ENCODE measurements around the gene CHST11.

CHST11 gene

GRCh38 chr12:104490186-104490585, 33.4 kb downstream of the CHST11 start:
- peaks cover 31 to 88% (median 74%) of the 10 kb centered on the region in 4 experiments for H3K4me1 ChIP-seq (ENCODE audit: control extremely low read depth in 1 of 4, control insufficient read depth in 4 of 4, insufficient read depth in 4 of 4, low read length in 3 of 4)
- peaks cover 2 to 52% (median 12%) of the 10 kb centered on the region in 4 experiments for H3K36me3 ChIP-seq (ENCODE audit: control insufficient read depth in 4 of 4, insufficient read depth in 4 of 4, low read length in 3 of 4)
- H3K27me3 ChIP-seq (replicated peaks in 2 of 5; ENCODE audit: control insufficient read depth in 4 of 5, insufficient read depth in 5 of 5, low read length in 4 of 5), result no peaks in the 10 kb centered on the region
- H3K9me3 ChIP-seq (ENCODE audit: control extremely low read depth in 1 of 5, control insufficient read depth in 4 of 5, insufficient read depth in 2 of 5, low read depth in 1 of 5, low read length in 4 of 5), result no peaks in the 10 kb centered on the region
- WGBS (ENCODE audit: insufficient coverage), result no CpG with 5 or more reads among the region's 4 CpGs
- DNase-seq, result peak in 2 of 3 donors; percentile 84 to 89
- peak overlapping the region in 1 of 2 experiments; percentile 11 for H3K27ac ChIP-seq (ENCODE audit: insufficient read depth in 1 of 2, low read depth in 1 of 2, low read length in 2 of 2, poor library complexity in 1 of 2, severe bottlenecking in 2 of 2)
- H3K4me3 ChIP-seq (ENCODE audit: control insufficient read depth in 1 of 7, extremely low read depth in 1 of 7, insufficient read depth in 4 of 7, low read depth in 2 of 7, low read length in 6 of 7), result peak overlapping the region in 1 of 7 experiments; percentile 3
- POLR2A ChIA-PET, result interaction anchor here (0.6 to 0.7 kb wide), 2 partner anchors 27 to 62 kb away, joined by 3 read pairs; no protein-coding TSS in a partner anchor
- CTCF ChIA-PET, result interaction anchor here (1.9 kb wide), 1 partner anchor 12 kb away, joined by 4 read pairs; no protein-coding TSS in a partner anchor

- CTCF ChIA-PET, result interaction anchor here (1.9 kb wide), 1 partner anchor 13 kb away, joined by 4 read pairs; no protein-coding TSS in a partner anchor
- peak overlapping the region in 1 of 2 experiments; percentile 15 for H3K27ac ChIP-seq (ENCODE audit: insufficient read depth in 1 of 2, low read depth in 1 of 2, low read length in 2 of 2, poor library complexity in 1 of 2, severe bottlenecking in 2 of 2)
- no peaks in the 10 kb centered on the region for H3K27me3 ChIP-seq (replicated peaks in 2 of 5; ENCODE audit: control insufficient read depth in 4 of 5, insufficient read depth in 5 of 5, low read length in 4 of 5)
- no peak for DNase-seq
- 86% methylated on average over 1 of the region's 3 CpGs for WGBS (ENCODE audit: insufficient coverage)
- POLR2A ChIA-PET, result interaction anchor here (0.6 to 0.7 kb wide), 2 partner anchors 26 to 61 kb away, joined by 3 read pairs; no protein-coding TSS in a partner anchor
- no peaks in the 10 kb centered on the region for H3K9me3 ChIP-seq (ENCODE audit: control extremely low read depth in 1 of 5, control insufficient read depth in 4 of 5, insufficient read depth in 2 of 5, low read depth in 1 of 5, low read length in 4 of 5)
- peaks cover 27 to 85% (median 68%) of the 10 kb centered on the region in 4 experiments for H3K4me1 ChIP-seq (ENCODE audit: control extremely low read depth in 1 of 4, control insufficient read depth in 4 of 4, insufficient read depth in 4 of 4, low read length in 3 of 4)
- peaks cover 2 to 53% (median 15%) of the 10 kb centered on the region in 4 experiments for H3K36me3 ChIP-seq (ENCODE audit: control insufficient read depth in 4 of 4, insufficient read depth in 4 of 4, low read length in 3 of 4)
- H3K4me3 ChIP-seq (ENCODE audit: control insufficient read depth in 1 of 7, extremely low read depth in 1 of 7, insufficient read depth in 4 of 7, low read depth in 2 of 7, low read length in 6 of 7), result no peak overlapping the region
Measured at GRCh38 chr12:104490850-104491249, 34.1 kb downstream of the CHST11 start.

GRCh38 chr12:104493496-104493895, 36.7 kb downstream of the CHST11 start:
- Histone ChIP-seq H3K4me1 (ENCODE audit: control extremely low read depth in 1 of 4, control insufficient read depth in 4 of 4, insufficient read depth in 4 of 4, low read length in 3 of 4) (peaks cover 10 to 83% (median 62%) of the 10 kb centered on the region in 4 experiments), H3K9me3 (ENCODE audit: control extremely low read depth in 1 of 5, control insufficient read depth in 4 of 5, insufficient read depth in 2 of 5, low read depth in 1 of 5, low read length in 4 of 5) (no peaks in the 10 kb centered on the region), H3K36me3 (ENCODE audit: control insufficient read depth in 4 of 4, insufficient read depth in 4 of 4, low read length in 3 of 4) (peaks cover 2 to 44% (median 18%) of the 10 kb centered on the region in 4 experiments), H3K4me3 (ENCODE audit: control insufficient read depth in 1 of 7, extremely low read depth in 1 of 7, insufficient read depth in 4 of 7, low read depth in 2 of 7, low read length in 6 of 7) (no peak overlapping the region), H3K27ac (ENCODE audit: insufficient read depth in 1 of 2, low read depth in 1 of 2, low read length in 2 of 2, poor library complexity in 1 of 2, severe bottlenecking in 2 of 2) (no peak overlapping the region), H3K27me3 (replicated peaks in 2 of 5; ENCODE audit: control insufficient read depth in 4 of 5, insufficient read depth in 5 of 5, low read length in 4 of 5) (no peaks in the 10 kb centered on the region)
- ChIA-PET POLR2A (interaction anchor here (0.6 to 1.0 kb wide), 2 partner anchors 111 to 614 kb away, joined by 4 to 7 read pairs; no protein-coding TSS in a partner anchor), CTCF (interaction anchor here (0.7 to 1.0 kb wide), 3 partner anchors 11 to 22 kb away, joined by 3 to 4 read pairs (median 3); no protein-coding TSS in a partner anchor)
- WGBS (ENCODE audit: insufficient coverage), result 97% methylated on average over 5 of the region's 7 CpGs
- DNase-seq, result no peak

GRCh38 chr12:104494137-104494792, 37.5 kb downstream of the CHST11 start:
- Histone ChIP-seq H3K9me3 (ENCODE audit: control extremely low read depth in 1 of 5, control insufficient read depth in 4 of 5, insufficient read depth in 2 of 5, low read depth in 1 of 5, low read length in 4 of 5) (no peaks in the 10 kb centered on the region), H3K27me3 (replicated peaks in 2 of 5; ENCODE audit: control insufficient read depth in 4 of 5, insufficient read depth in 5 of 5, low read length in 4 of 5) (no peaks in the 10 kb centered on the region), H3K4me3 (ENCODE audit: control insufficient read depth in 1 of 7, extremely low read depth in 1 of 7, insufficient read depth in 4 of 7, low read depth in 2 of 7, low read length in 6 of 7) (no peak overlapping the region), H3K27ac (ENCODE audit: insufficient read depth in 1 of 2, low read depth in 1 of 2, low read length in 2 of 2, poor library complexity in 1 of 2, severe bottlenecking in 2 of 2) (peak overlapping the region in 1 of 2 experiments; percentile 63), H3K36me3 (ENCODE audit: control insufficient read depth in 4 of 4, insufficient read depth in 4 of 4, low read length in 3 of 4) (peaks cover 2 to 47% (median 18%) of the 10 kb centered on the region in 4 experiments), H3K4me1 (ENCODE audit: control extremely low read depth in 1 of 4, control insufficient read depth in 4 of 4, insufficient read depth in 4 of 4, low read length in 3 of 4) (peaks cover 15 to 83% (median 63%) of the 10 kb centered on the region in 4 experiments)
- ChIA-PET POLR2A (interaction anchor here (1.0 kb wide), 1 partner anchor 33 kb away, joined by 3 read pairs; no protein-coding TSS in a partner anchor), CTCF (interaction anchor here (0.7 to 0.9 kb wide), 2 partner anchors 11 to 14 kb away, joined by 3 read pairs; no protein-coding TSS in a partner anchor)
- no peak for DNase-seq
- WGBS (ENCODE audit: insufficient coverage), result 89% methylated on average over 8 of the region's 13 CpGs

- H3K9me3 ChIP-seq (ENCODE audit: control extremely low read depth in 1 of 5, control insufficient read depth in 4 of 5, insufficient read depth in 2 of 5, low read depth in 1 of 5, low read length in 4 of 5), result no peaks in the 10 kb centered on the region
- 59% methylated on average over 3 of the region's 5 CpGs for WGBS (ENCODE audit: insufficient coverage)
- ChIA-PET CTCF (interaction anchor here (0.9 kb wide), 1 partner anchor 11 kb away, joined by 3 read pairs; no protein-coding TSS in a partner anchor), POLR2A (interaction anchor here (1.0 kb wide), 1 partner anchor 34 kb away, joined by 3 read pairs; no protein-coding TSS in a partner anchor)
- DNase-seq, result peak in 2 of 3 donors; percentile 64 to 65
- H3K4me3 ChIP-seq (ENCODE audit: control insufficient read depth in 1 of 7, extremely low read depth in 1 of 7, insufficient read depth in 4 of 7, low read depth in 2 of 7, low read length in 6 of 7), result peak overlapping the region in 1 of 7 experiments; percentile 46
- H3K4me1 ChIP-seq (ENCODE audit: control extremely low read depth in 1 of 4, control insufficient read depth in 4 of 4, insufficient read depth in 4 of 4, low read length in 3 of 4), result peaks cover 19 to 84% (median 65%) of the 10 kb centered on the region in 4 experiments
- H3K27me3 ChIP-seq (replicated peaks in 2 of 5; ENCODE audit: control insufficient read depth in 4 of 5, insufficient read depth in 5 of 5, low read length in 4 of 5), result no peaks in the 10 kb centered on the region
- peak overlapping the region in 1 of 2 experiments; percentile 63 for H3K27ac ChIP-seq (ENCODE audit: insufficient read depth in 1 of 2, low read depth in 1 of 2, low read length in 2 of 2, poor library complexity in 1 of 2, severe bottlenecking in 2 of 2)
- peaks cover 2 to 49% (median 18%) of the 10 kb centered on the region in 4 experiments for H3K36me3 ChIP-seq (ENCODE audit: control insufficient read depth in 4 of 4, insufficient read depth in 4 of 4, low read length in 3 of 4)
Measured at GRCh38 chr12:104494793-104495158, 38.0 kb downstream of the CHST11 start.

- Histone ChIP-seq H3K9me3 (ENCODE audit: control extremely low read depth in 1 of 5, control insufficient read depth in 4 of 5, insufficient read depth in 2 of 5, low read depth in 1 of 5, low read length in 4 of 5) (no peaks in the 10 kb centered on the region), H3K27me3 (replicated peaks in 2 of 5; ENCODE audit: control insufficient read depth in 4 of 5, insufficient read depth in 5 of 5, low read length in 4 of 5) (no peaks in the 10 kb centered on the region), H3K4me1 (ENCODE audit: control extremely low read depth in 1 of 4, control insufficient read depth in 4 of 4, insufficient read depth in 4 of 4, low read length in 3 of 4) (peaks cover 15 to 84% (median 64%) of the 10 kb centered on the region in 4 experiments), H3K27ac (ENCODE audit: insufficient read depth in 1 of 2, low read depth in 1 of 2, low read length in 2 of 2, poor library complexity in 1 of 2, severe bottlenecking in 2 of 2) (no peak overlapping the region), H3K4me3 (ENCODE audit: control insufficient read depth in 1 of 7, extremely low read depth in 1 of 7, insufficient read depth in 4 of 7, low read depth in 2 of 7, low read length in 6 of 7) (no peak overlapping the region), H3K36me3 (ENCODE audit: control insufficient read depth in 4 of 4, insufficient read depth in 4 of 4, low read length in 3 of 4) (peaks cover 2 to 49% (median 18%) of the 10 kb centered on the region in 4 experiments)
- 97% methylated on average over 3 of the region's 3 CpGs for WGBS (ENCODE audit: insufficient coverage)
- ChIA-PET CTCF (no interaction called here), POLR2A (no interaction called here)
- no peak for DNase-seq
Measured at GRCh38 chr12:104495786-104496185, 39.0 kb downstream of the CHST11 start.

All from common myeloid progenitor, CD34-positive (primary cell).